ENCODE data around the gene DNLZ.

DNLZ gene

GRCh38 chr9:136361754-136362449, 1.6 kb downstream of the DNLZ start:
- no peak for TF ChIP-seq CTCF (IDR thresholded peaks at IDR 0.05; ENCODE audit: low read depth, low read length, missing control alignments)
- in situ Hi-C loops (cut with HindIII; ENCODE audit: low sequenced_read_pairs): loop anchor here (10.0 kb wide), 1 partner anchor 87 kb away; no protein-coding TSS in a partner anchor
- no peak for DNase-seq (ENCODE audit: low read depth)
- no peak overlapping the region for H3K4me3 ChIP-seq (ENCODE audit: low read depth, low read length)

- no peak for DNase-seq (ENCODE audit: low read depth)
- in situ Hi-C loops (cut with HindIII; ENCODE audit: low sequenced_read_pairs): loop anchor here (10.0 kb wide), 1 partner anchor 86 kb away; no protein-coding TSS in a partner anchor
- H3K4me3 ChIP-seq (ENCODE audit: low read depth, low read length): no peak overlapping the region
- TF ChIP-seq CTCF (IDR thresholded peaks at IDR 0.05; ENCODE audit: low read depth, low read length, missing control alignments): no peak
These were observed 2.3 kb downstream of the DNLZ start for GRCh38 chr9:136361047-136361753.

GRCh38 chr9:136359774-136360718, 3.5 kb downstream of the DNLZ start:
- H3K4me3 ChIP-seq (ENCODE audit: low read depth, low read length): no peak overlapping the region
- in situ Hi-C loops (cut with HindIII; ENCODE audit: low sequenced_read_pairs): loop anchor here (10.0 kb wide), 1 partner anchor 85 kb away; no protein-coding TSS in a partner anchor
- no peak for TF ChIP-seq CTCF (IDR thresholded peaks at IDR 0.05; ENCODE audit: low read depth, low read length, missing control alignments)
- no peak for DNase-seq (ENCODE audit: low read depth)

DNA sequence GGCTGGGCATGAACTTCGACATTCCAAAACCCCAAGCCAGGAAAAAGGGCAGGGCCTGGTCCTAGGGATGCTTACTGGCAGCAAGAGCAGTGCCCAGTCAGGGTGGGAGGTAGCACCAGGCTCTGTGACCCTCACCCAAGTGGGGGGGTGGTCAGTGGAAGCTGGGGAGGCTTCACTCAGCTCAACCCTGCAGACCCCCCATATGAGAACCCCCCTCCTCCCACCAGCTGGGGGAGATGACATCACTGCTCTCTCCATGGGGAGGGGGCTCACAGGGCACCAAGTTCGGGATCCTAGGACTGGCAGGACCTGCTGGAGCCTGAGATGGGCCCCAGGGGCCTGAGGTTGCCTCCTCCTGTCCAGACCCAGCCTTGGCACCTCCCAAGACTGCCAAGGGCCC, 4.7 kb downstream of the DNLZ start:
- in situ Hi-C loops (cut with HindIII; ENCODE audit: low sequenced_read_pairs): no loop called here

GRCh38 chr9:136358016-136358415, 5.5 kb downstream of the DNLZ start:
- DNase-seq (ENCODE audit: low read depth): no peak
- in situ Hi-C loops (cut with HindIII; ENCODE audit: low sequenced_read_pairs): no loop called here
- no peak for TF ChIP-seq CTCF (IDR thresholded peaks at IDR 0.05; ENCODE audit: low read depth, low read length, missing control alignments)
- H3K4me3 ChIP-seq (ENCODE audit: low read depth, low read length): no peak overlapping the region

More for the DNA sequence above, 4.7 kb downstream of the DNLZ start:
- DNase-seq (ENCODE audit: low read depth): no peak
- TF ChIP-seq CTCF (IDR thresholded peaks at IDR 0.05; ENCODE audit: low read depth, low read length, missing control alignments): no peak
- no peak overlapping the region for H3K4me3 ChIP-seq (ENCODE audit: low read depth, low read length)

- in situ Hi-C loops (cut with HindIII; ENCODE audit: low sequenced_read_pairs): no loop called here
- H3K4me3 ChIP-seq (ENCODE audit: low read depth, low read length): no peak overlapping the region
These were observed 6.3 kb downstream of the DNLZ start for GRCh38 chr9:136357202-136357725.

More at GRCh38 chr9:136357202-136357725, 6.3 kb downstream of the DNLZ start:
- DNase-seq (ENCODE audit: low read depth): no peak
- no peak for TF ChIP-seq CTCF (IDR thresholded peaks at IDR 0.05; ENCODE audit: low read depth, low read length, missing control alignments)

All from astrocyte of the cerebellum (primary cell).